SK-N-SH (cell line): ENCODE results near the gene ABCA7. TPM values are rescaled to one million over a fixed set of nuclear protein-coding genes. Genes with fewer than 3 reads are reported as not detected.

ENCODE experiments used
- CTCF ChIA-PET: fragments of 300-600, 350-600 bp; formaldehyde crosslinking; extraction: SDS; loops from one replicate; lab custom pipeline; 2021; lab: Yijun Ruan, JAX
- POLR2A ChIA-PET: fragments of 350-600 bp; sonication (Branson Sonifier 250); formaldehyde crosslinking; extraction: SDS; loops from one replicate; lab custom pipeline; 2020; ENCODE audit warnings: antibody characterized with exemption, inconsistent platforms; lab: Yijun Ruan, JAX
- DNase-seq: peaks from one replicate; pipeline ENCODE4 v3.0.0; 2012
- H2AFZ ChIP-seq: fragments of 200-600 bp; sonication (generic); 2 replicates; pipeline ENCODE4 v1.8.1; 2016; ENCODE audit warnings: antibody characterized with exemption, mild to moderate bottlenecking, low read depth
- H3F3A ChIP-seq: fragments of 200-600 bp; sonication (generic); replicated peaks from 2 replicates; pipeline ENCODE3; 2016; ENCODE audit warnings: antibody characterized with exemption, mild to moderate bottlenecking; ENCODE audit not compliant: insufficient read depth
- H3K27ac ChIP-seq, 2 experiments: fragments of 200-500 bp in 1 of 2; fragments of 200-600 bp in 1 of 2; sonication (Bioruptor generic) in 1 of 2; sonication (generic), shearing (Covaris generic) in 1 of 2; 2 replicates each; pipeline versions ENCODE4 v1.5.1 to v1.6.1; 2014 to 2016; ENCODE audit warnings: low read depth in 2 of 2, inconsistent platforms in 1 of 2, low read length in 1 of 2, mild to moderate bottlenecking in 1 of 2, mixed read lengths in 1 of 2
- H3K27me3 ChIP-seq: fragments of 200-600 bp; sonication (generic), shearing (Covaris generic); 2 replicates; pipeline ENCODE4 v1.6.1; 2016; ENCODE audit warnings: mixed run types; ENCODE audit not compliant: insufficient read depth
- H3K36me3 ChIP-seq, 2 experiments: fragments of 200-500 bp in 1 of 2; fragments of 200-600 bp in 1 of 2; sonication (Bioruptor generic) in 1 of 2; sonication (generic) in 1 of 2; replicated peaks in 1 of 2; 2 replicates each; pipeline versions ENCODE3 to v1.5.1; 2014 to 2016; ENCODE audit warnings: low read length in 1 of 2, mild to moderate bottlenecking in 1 of 2; ENCODE audit not compliant: insufficient read depth in 2 of 2, control insufficient read depth in 1 of 2
- H3K4me1 ChIP-seq, 2 experiments: fragments of 200-500 bp in 1 of 2; fragments of 200-600 bp in 1 of 2; sonication (Bioruptor generic) in 1 of 2; sonication (generic), shearing (Covaris generic) in 1 of 2; 2 replicates each; pipeline versions ENCODE4 v1.5.1 to v1.6.1; 2014 to 2016; ENCODE audit warnings: low read depth in 1 of 2, low read length in 1 of 2, mixed run types in 1 of 2; ENCODE audit not compliant: insufficient read depth in 2 of 2, control insufficient read depth in 1 of 2
- H3K4me2 ChIP-seq: fragments of 200-600 bp; sonication (generic), shearing (Covaris generic); 2 replicates; pipeline ENCODE4 v1.6.1; 2017; ENCODE audit warnings: mixed run types
- H3K4me3 ChIP-seq, 2 experiments: fragments of 200-500 bp in 1 of 2; fragments of 200-600 bp in 1 of 2; sonication (Bioruptor generic) in 1 of 2; sonication (generic), shearing (Covaris generic) in 1 of 2; 2 replicates each; pipeline versions ENCODE4 v1.5.1 to v1.8.1; 2014 to 2016; ENCODE audit warnings: low read depth in 2 of 2, inconsistent platforms in 1 of 2, low read length in 1 of 2, mild to moderate bottlenecking in 1 of 2, mixed read lengths in 1 of 2, moderate library complexity in 1 of 2
- H3K79me2 ChIP-seq: fragments of 200-600 bp; sonication (generic); 2 replicates; pipeline ENCODE4 v1.8.1; 2017; ENCODE audit warnings: mild to moderate bottlenecking; ENCODE audit not compliant: insufficient read depth
- H3K9ac ChIP-seq: fragments of 200-600 bp; sonication (generic); 2 replicates; pipeline ENCODE4 v1.6.1; 2017; ENCODE audit warnings: mixed run types
- H3K9me2 ChIP-seq: fragments of 200-600 bp; sonication (generic); 2 replicates; pipeline ENCODE4 v1.6.1; 2017; ENCODE audit warnings: mixed run types
- H3K9me3 ChIP-seq: fragments of 200-600 bp; sonication (generic); 2 replicates; pipeline ENCODE4 v1.6.1; 2017; ENCODE audit warnings: mixed run types, mild to moderate bottlenecking, moderate library complexity
- H4K20me1 ChIP-seq: fragments of 200-600 bp; sonication (generic); 2 replicates; pipeline ENCODE4 v1.6.1; 2017; ENCODE audit warnings: mild to moderate bottlenecking, mixed run types; ENCODE audit not compliant: insufficient read depth
- EZH2phosphoT487 ChIP-seq: fragments of 200-600 bp; sonication (generic); IDR thresholded peaks from 2 replicates; pipeline ENCODE4 v1.6.1; 2017; ENCODE audit warnings: low read depth, mixed run types, mild to moderate bottlenecking, antibody characterized with exemption, moderate library complexity, borderline replicate concordance
- FOXJ3 ChIP-seq: sonication (generic); formaldehyde crosslinking; IDR thresholded peaks from 2 replicates; pipeline ENCODE4 v1.5.1; 2020; ENCODE audit warnings: mild to moderate bottlenecking, missing genetic modification reagents
- FOXM1 ChIP-seq: IDR thresholded peaks from 2 replicates; pipeline ENCODE4 v1.4.0; 2012; ENCODE audit warnings: low read depth, mild to moderate bottlenecking
- GABPA ChIP-seq: IDR thresholded peaks from 2 replicates; pipeline ENCODE4 v1.4.0; 2012; ENCODE audit warnings: low read depth, mild to moderate bottlenecking
- JUND ChIP-seq: IDR thresholded peaks from 2 replicates; pipeline ENCODE4 v1.4.0; 2012
- MAX ChIP-seq: IDR thresholded peaks from 2 replicates; pipeline ENCODE4 v1.4.0; 2012; ENCODE audit warnings: low read depth
- MEF2A ChIP-seq: IDR thresholded peaks from 2 replicates; pipeline ENCODE4 v1.4.0; 2012; ENCODE audit warnings: low read depth, borderline replicate concordance
- MXI1 ChIP-seq: IDR thresholded peaks from 2 replicates; pipeline ENCODE4 v1.6.1; 2012; ENCODE audit warnings: mild to moderate bottlenecking, low read depth, low read length, improper control_type of control experiment
- NFIC ChIP-seq: IDR thresholded peaks from 2 replicates; pipeline ENCODE4 v1.4.0; 2012; ENCODE audit warnings: borderline replicate concordance
- POLR2AphosphoS5 ChIP-seq: IDR thresholded peaks from 2 replicates; pipeline ENCODE4 v1.6.1; 2012; ENCODE audit warnings: low read depth, low read length
- REST ChIP-seq: IDR thresholded peaks from 2 replicates; pipeline ENCODE4 v1.6.1; 2012; ENCODE audit warnings: mild to moderate bottlenecking, low read depth, low read length, moderate library complexity
- RFX5 ChIP-seq: IDR thresholded peaks from 2 replicates; pipeline ENCODE4 v1.6.1; 2012; ENCODE audit warnings: mild to moderate bottlenecking, improper control_type of control experiment, low read length
- RXRA ChIP-seq: IDR thresholded peaks from 2 replicates; pipeline ENCODE4 v1.4.0; 2012; ENCODE audit warnings: low read depth, mild to moderate bottlenecking, borderline replicate concordance
- TAF1 ChIP-seq: IDR thresholded peaks from 2 replicates; pipeline ENCODE4 v1.6.1; 2012; ENCODE audit warnings: low read depth, mild to moderate bottlenecking, low read length, moderate library complexity, borderline replicate concordance
- TEAD4 ChIP-seq: IDR thresholded peaks from 2 replicates; pipeline ENCODE4 v1.4.0; 2012; ENCODE audit warnings: mild to moderate bottlenecking, borderline replicate concordance; ENCODE audit not compliant: insufficient read depth
- USF1 ChIP-seq: IDR thresholded peaks from 2 replicates; pipeline ENCODE4 v1.4.0; 2012; ENCODE audit warnings: low read depth, borderline replicate concordance
- USF2 ChIP-seq: fragments of 150-350 bp; IDR thresholded peaks from 2 replicates; pipeline ENCODE4 v1.6.1; 2017; ENCODE audit warnings: antibody characterized with exemption, low read length, low read depth, borderline replicate concordance
- WGBS: methylation state at CpG from one replicate; pipeline ENCODE4 v1.1.6; 2017; ENCODE audit warnings: low lambda C conversion rate; 5-methylcytosine and 5-hydroxymethylcytosine counted together
- polyA plus RNA-seq, 3 experiments: library from polyadenylated mRNA; depleted of rRNA; stranded (reverse); fragments of >200 nt; gene quantifications; 2 replicates each; pipeline ENCODE4 v1.2.3, GENCODE V29; 2012

Gene ABCA7
- polyA plus RNA-seq, 1 of the 3 experiments (the other 2 are of a cell fraction), result 7.8 TPM

GRCh38 chr19:1090731-1091543 is 51.0 kb downstream of the ABCA7 start:
- H4K20me1 ChIP-seq, result peaks cover 19% of the 10 kb centered on the region

GRCh38 chr19:1091544-1092175 is 51.8 kb downstream of the ABCA7 start:
- no peak overlapping the region for H2AFZ ChIP-seq
- no peak overlapping the region for H3K27ac ChIP-seq
- CTCF ChIA-PET, result interaction anchor here (4.1 kb wide), 1 partner anchor 21 kb away, joined by 16 read pairs; no protein-coding TSS in a partner anchor
- TF ChIP-seq MAX (no peak), RFX5 (no peak), MXI1 (no peak), MEF2A (no peak), EZH2phosphoT487 (no peak), JUND (no peak), FOXJ3 (CRISPR knock-in tag) (no peak), NFIC (no peak), USF1 (no peak), TAF1 (no peak), REST (no peak), TEAD4 (no peak)

More at GRCh38 chr19:1090731-1091543, 51.0 kb downstream of the ABCA7 start:
- H3K4me2 ChIP-seq, result no peak overlapping the region
- no peaks in the 10 kb centered on the region for H3K27me3 ChIP-seq
- H3K9me2 ChIP-seq, result no peaks in the 10 kb centered on the region
- H3K9me3 ChIP-seq, result no peaks in the 10 kb centered on the region
- H3K27ac ChIP-seq, result no peak overlapping the region
- no peak overlapping the region for H2AFZ ChIP-seq
- no peak overlapping the region for H3K9ac ChIP-seq
- no peak overlapping the region for H3K4me3 ChIP-seq
- H3K36me3 ChIP-seq, result peaks cover 0 to 26% of the 10 kb centered on the region in 2 experiments
- H3K79me2 ChIP-seq, result peaks cover 26% of the 10 kb centered on the region
- WGBS, result 93% methylated on average over 28 of the region's 38 CpGs
- DNase-seq, result no peak
- POLR2A ChIA-PET, result no interaction called here
- H3F3A ChIP-seq, result peaks cover 8% of the 10 kb centered on the region
- TF ChIP-seq JUND (no peak), USF2 (no peak), NFIC (no peak), MAX (no peak), GABPA (no peak), POLR2AphosphoS5 (no peak), RXRA (no peak), EZH2phosphoT487 (no peak), FOXM1 (no peak)
- CTCF ChIA-PET, result interaction anchor here (1.2 to 4.1 kb wide), 3 partner anchors 9 to 109 kb away, joined by 4 to 16 read pairs (median 5); no protein-coding TSS in a partner anchor
- H3K4me1 ChIP-seq, result peaks cover 9 to 14% of the 10 kb centered on the region in 2 experiments; a peak in 2 of 4 replicates

More at GRCh38 chr19:1091544-1092175, 51.8 kb downstream of the ABCA7 start:
- Histone ChIP-seq H3K9ac (no peak overlapping the region), H3K4me3 (no peak overlapping the region), H3K9me2 (no peaks in the 10 kb centered on the region), H3K9me3 (no peaks in the 10 kb centered on the region), H3K27me3 (no peaks in the 10 kb centered on the region), H4K20me1 (peaks cover 19% of the 10 kb centered on the region), H3K36me3 (peaks cover 0 to 26% of the 10 kb centered on the region in 2 experiments), H3K79me2 (peaks cover 26% of the 10 kb centered on the region), H3F3A (peaks cover 10% of the 10 kb centered on the region), H3K4me2 (no peak overlapping the region), H3K4me1 (peaks cover 9 to 14% of the 10 kb centered on the region in 2 experiments; a peak in 2 of 4 replicates)
- POLR2A ChIA-PET, result no interaction called here
- WGBS, result 97% methylated on average over 6 of the region's 27 CpGs
- DNase-seq, result no peak
